ENCODE results near the gene PON2. TPM values are rescaled to one million over a fixed set of nuclear protein-coding genes. Genes with fewer than 3 reads are reported as not detected.

The PON2 gene
- total and polyA plus RNA-seq, 2 of the 8 experiments (the other 6 are each of a cell fraction or from before 2014, with no cell fraction given), result 20.6 to 31.0 TPM

DNA sequence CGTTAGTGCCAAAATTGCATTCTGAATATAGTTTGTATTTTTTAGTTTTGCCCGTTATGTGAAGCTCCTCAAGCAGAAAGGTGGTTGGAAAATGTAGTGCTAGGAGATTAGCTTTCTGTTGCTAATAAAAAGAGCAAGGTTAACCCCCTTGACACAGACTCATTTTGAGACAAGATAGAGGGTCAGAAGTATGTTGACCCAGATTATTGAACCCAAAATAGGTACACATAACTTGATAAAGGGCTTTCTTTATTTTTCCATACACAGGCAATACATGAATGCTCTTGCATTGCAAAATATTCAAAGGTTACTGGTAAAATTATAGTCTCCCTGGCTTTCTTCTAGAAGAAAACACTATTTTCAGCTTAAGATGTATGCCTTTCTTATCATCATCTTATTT lies 10.0 kb upstream of the PON2 start:
- POLR2A ChIA-PET (ENCODE audit: partially characterized antibody), result interaction anchor here (2.4 kb wide), 1 partner anchor 10 kb away, joined by 11 read pairs; the partner anchor contains the start of gene PON2
- DNase-seq (ENCODE audit: low read depth in 1 of 2, low spot score in 2 of 2), result no peak
- no peaks in the 10 kb centered on the region for H3K9me3 ChIP-seq (ENCODE audit: insufficient read depth in 2 of 2, low read depth in 1 of 2, low read length in 1 of 2)
- no peaks in the 10 kb centered on the region; the same call in 1 of the 2 replicates for H3K23me2 ChIP-seq (ENCODE audit: low read depth, low read length)
- H3K79me2 ChIP-seq (ENCODE audit: control insufficient read depth in 1 of 2, insufficient read depth in 2 of 2, low read length in 2 of 2), result no peaks in the 10 kb centered on the region
- H3K27ac ChIP-seq (ENCODE audit: low read depth, low read length), result no peak overlapping the region
- no peak overlapping the region for H3K56ac ChIP-seq (replicated peaks; ENCODE audit: insufficient read length, low read depth, low read length)
- no peak overlapping the region for H2AFZ ChIP-seq (ENCODE audit: low read length)
- 80% methylated on average over 2 of the region's 2 CpGs; no CpG with 5 or more reads in 1 of the 2 experiments for WGBS, 2 experiments (ENCODE audit: extremely low coverage in 1 of 2, insufficient coverage in 1 of 2, insufficient read length in 1 of 2, insufficient replicate concordance in 2 of 2, low coverage in 1 of 2, low lambda C conversion rate in 2 of 2, missing lambda C conversion rate in 1 of 2)
- H2AK5ac ChIP-seq (ENCODE audit: low read depth, low read length), result no peak overlapping the region
- no peaks in the 10 kb centered on the region for H3K4me1 ChIP-seq (replicated peaks in 1 of 4; ENCODE audit: control insufficient read depth in 3 of 4, insufficient read depth in 4 of 4, low read length in 3 of 4)
- H3K18ac ChIP-seq (ENCODE audit: extremely low read depth, low read length), result no peak overlapping the region
- H3K23ac ChIP-seq (ENCODE audit: insufficient read length), result no peak overlapping the region
- no peak overlapping the region for H2BK15ac ChIP-seq (ENCODE audit: low read length)
- no peaks in the 10 kb centered on the region for H3K79me1 ChIP-seq (ENCODE audit: low read depth, low read length)
- no peak overlapping the region for H4K91ac ChIP-seq (replicated peaks; ENCODE audit: insufficient read length, low read length)
- no peaks in the 10 kb centered on the region for H4K20me1 ChIP-seq (replicated peaks in 1 of 2; ENCODE audit: control insufficient read depth in 1 of 2, insufficient read depth in 2 of 2, low read length in 2 of 2)
- no peak overlapping the region for H3K4ac ChIP-seq (replicated peaks; ENCODE audit: insufficient read length, low read depth, low read length)
- H2BK120ac ChIP-seq (replicated peaks; ENCODE audit: low read depth, low read length), result no peak overlapping the region
- H2BK12ac ChIP-seq (ENCODE audit: low read depth, low read length), result no peak overlapping the region
- no peak overlapping the region for H2BK5ac ChIP-seq (ENCODE audit: low read depth, low read length)
- FAIRE-seq, result no peak
- CTCF ChIA-PET (ENCODE audit: partially characterized antibody), result interaction anchor here (0.6 to 1.4 kb wide), 5 partner anchors 9 to 947 kb away, joined by 3 to 4 read pairs (median 3); no protein-coding TSS in a partner anchor
- H2BK20ac ChIP-seq (ENCODE audit: low read length), result no peak overlapping the region
- no peak overlapping the region for H3K4me3 ChIP-seq (ENCODE audit: extremely low read depth in 1 of 4, insufficient read depth in 2 of 4, low read depth in 3 of 4, low read length in 4 of 4)
- H3K14ac ChIP-seq (ENCODE audit: insufficient read length), result no peak overlapping the region
- H4K5ac ChIP-seq (ENCODE audit: insufficient read length, low read depth, low read length), result no peak overlapping the region
- no peaks in the 10 kb centered on the region for H3K36me3 ChIP-seq (ENCODE audit: control insufficient read depth in 2 of 4, insufficient read depth in 4 of 4, low read length in 3 of 4)
- no peak overlapping the region for H3K4me2 ChIP-seq (ENCODE audit: insufficient read depth in 1 of 2, low read depth in 2 of 2, low read length in 2 of 2)
- no peaks in the 10 kb centered on the region for H3K27me3 ChIP-seq (replicated peaks in 1 of 4; ENCODE audit: control insufficient read depth in 3 of 4, extremely low read depth in 1 of 4, insufficient read depth in 3 of 4, low read length in 3 of 4)
- H4K8ac ChIP-seq (ENCODE audit: extremely low read depth, insufficient read depth, low read length), result no peak overlapping the region
- H3K9ac ChIP-seq (replicated peaks in 1 of 4; ENCODE audit: extremely low read depth in 1 of 4, low read depth in 3 of 4, low read length in 3 of 4), result no peak overlapping the region
- no peak for TF ChIP-seq SIRT6 (IDR thresholded peaks at IDR 0.05; ENCODE audit: low read length)
